Mesodermal cell (in vitro differentiated cells): ENCODE data around the gene P2RX6.

Experiments
- H3K27ac ChIP-seq: 2 replicates; pipeline ENCODE4 v1.7.0; 2013; ENCODE audit warnings: mild to moderate bottlenecking, low read depth, low read length, moderate library complexity; ENCODE audit not compliant: severe bottlenecking
- H3K36me3 ChIP-seq: 2 replicates; pipeline ENCODE4 v1.7.1; 2013; ENCODE audit warnings: mild to moderate bottlenecking, low read length, moderate library complexity; ENCODE audit not compliant: control insufficient read depth, insufficient read depth
- H3K4me1 ChIP-seq: one replicate; pipeline ENCODE4 v1.7.1; 2013; ENCODE audit warnings: mild to moderate bottlenecking, low read length; ENCODE audit not compliant: insufficient read depth, control insufficient read depth, poor library complexity, severe bottlenecking
- H3K4me3 ChIP-seq: 2 replicates; pipeline ENCODE4 v1.7.0; 2013; ENCODE audit warnings: low read length, control low read depth, mild to moderate bottlenecking; ENCODE audit not compliant: insufficient read depth, poor library complexity, severe bottlenecking; ENCODE audit errors: extremely low read depth
- H3K9me3 ChIP-seq: 2 replicates; pipeline ENCODE4 v1.7.1; 2013; ENCODE audit warnings: mild to moderate bottlenecking, low read length, moderate library complexity; ENCODE audit not compliant: control insufficient read depth
- WGBS, 2 experiments: methylation state at CpG; one replicate each; pipeline ENCODE4 v1.1.5; 2013; ENCODE audit warnings: missing lambda C conversion rate in 2 of 2; ENCODE audit not compliant: insufficient coverage in 2 of 2; 5-methylcytosine and 5-hydroxymethylcytosine counted together

Gene P2RX6

DNA sequence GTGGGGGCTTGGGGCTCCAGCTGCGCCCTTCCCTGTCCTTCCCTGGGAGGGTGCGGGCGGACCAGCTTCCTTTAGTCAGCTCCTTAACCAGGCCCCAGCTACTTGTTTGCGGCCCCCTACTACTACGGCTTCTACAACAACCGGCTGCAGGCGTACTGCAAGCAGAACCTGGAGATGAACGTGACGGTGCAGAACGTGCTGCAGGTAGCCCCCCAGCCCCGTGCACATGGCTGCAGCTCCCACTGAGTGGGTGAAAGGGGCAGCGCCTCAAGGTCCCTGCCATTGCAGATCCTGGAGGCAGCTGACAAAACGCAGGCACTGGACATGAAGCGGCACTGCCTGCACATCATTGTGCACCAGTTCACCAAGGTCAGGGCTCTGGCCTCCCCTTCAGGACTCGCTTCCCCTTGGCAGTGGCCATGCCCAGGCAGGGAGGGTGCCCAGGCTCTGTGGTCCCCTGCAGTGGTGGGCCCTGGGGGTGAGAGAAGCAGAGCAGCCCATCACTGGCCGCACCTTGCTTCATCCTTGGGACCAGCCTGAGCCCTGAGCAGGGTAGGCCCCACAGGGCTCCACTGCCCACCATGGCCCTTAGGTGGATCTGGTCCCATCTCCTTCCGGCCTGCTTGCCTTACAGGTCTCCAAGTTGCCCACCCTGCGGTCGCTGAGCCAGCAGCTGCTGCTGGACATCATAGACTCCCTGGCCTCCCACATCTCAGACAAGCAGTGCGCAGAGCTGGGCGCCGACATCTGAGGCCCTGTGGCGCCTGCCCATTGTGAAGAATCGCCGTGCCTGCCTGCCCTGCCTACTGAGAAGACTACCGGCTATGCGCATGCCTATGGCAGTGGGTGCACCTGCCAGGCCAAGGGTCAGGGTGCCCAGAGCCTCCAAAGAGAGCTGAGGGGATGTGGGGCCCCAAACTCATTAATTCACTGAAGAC lies 18.1 kb upstream of the P2RX6 start:
- H3K27ac ChIP-seq: no peak overlapping the region
- peaks cover 53% of the 10 kb centered on the region for H3K36me3 ChIP-seq
- H3K9me3 ChIP-seq: no peaks in the 10 kb centered on the region
- peaks cover 8% of the 10 kb centered on the region for H3K4me1 ChIP-seq
- no peak overlapping the region for H3K4me3 ChIP-seq
- WGBS, 2 experiments: 96 to 97% methylated on average over 25 to 27 of the region's 27 CpGs

DNA sequence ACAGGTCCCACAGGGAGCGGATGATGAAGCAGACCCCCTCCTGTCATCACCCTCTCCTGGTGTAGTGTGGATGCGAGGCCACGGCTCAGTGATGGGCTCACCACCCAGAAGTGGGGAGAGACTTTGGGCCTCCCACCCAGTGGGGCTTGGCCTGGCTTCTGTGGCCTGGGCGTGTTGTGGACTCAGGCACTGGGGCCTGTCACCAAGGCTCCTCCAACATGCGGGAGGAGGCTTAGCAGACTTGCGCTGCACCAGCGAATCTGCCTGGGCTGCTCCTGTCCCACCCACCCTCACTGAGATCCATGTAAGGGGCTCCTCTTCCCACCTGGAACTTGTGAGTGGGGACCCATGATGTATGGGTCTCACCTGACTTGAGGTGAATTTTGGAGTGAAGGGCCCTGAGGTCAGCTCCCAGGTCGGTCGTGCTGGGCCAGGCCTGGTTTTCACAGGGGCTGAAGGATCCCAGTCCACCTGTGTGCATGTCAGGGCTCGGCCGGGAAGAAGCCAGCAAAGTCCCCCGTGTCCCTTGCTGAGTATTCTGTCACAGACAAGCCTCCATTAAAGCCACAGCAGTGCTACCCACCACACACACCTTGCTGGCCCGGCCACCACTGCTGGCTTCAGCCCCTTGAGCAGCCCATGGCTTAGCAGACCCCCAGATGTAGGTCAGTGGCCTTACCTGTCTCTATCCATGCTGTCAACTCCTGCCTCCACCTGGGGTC lies 17.3 kb upstream of the P2RX6 start:
- WGBS, 2 experiments: 93 to 94% methylated on average over 10 to 13 of the region's 13 CpGs
- Histone ChIP-seq H3K36me3 (peaks cover 45% of the 10 kb centered on the region), H3K27ac (no peak overlapping the region), H3K9me3 (no peaks in the 10 kb centered on the region), H3K4me3 (no peak overlapping the region), H3K4me1 (peaks cover 8% of the 10 kb centered on the region)

DNA sequence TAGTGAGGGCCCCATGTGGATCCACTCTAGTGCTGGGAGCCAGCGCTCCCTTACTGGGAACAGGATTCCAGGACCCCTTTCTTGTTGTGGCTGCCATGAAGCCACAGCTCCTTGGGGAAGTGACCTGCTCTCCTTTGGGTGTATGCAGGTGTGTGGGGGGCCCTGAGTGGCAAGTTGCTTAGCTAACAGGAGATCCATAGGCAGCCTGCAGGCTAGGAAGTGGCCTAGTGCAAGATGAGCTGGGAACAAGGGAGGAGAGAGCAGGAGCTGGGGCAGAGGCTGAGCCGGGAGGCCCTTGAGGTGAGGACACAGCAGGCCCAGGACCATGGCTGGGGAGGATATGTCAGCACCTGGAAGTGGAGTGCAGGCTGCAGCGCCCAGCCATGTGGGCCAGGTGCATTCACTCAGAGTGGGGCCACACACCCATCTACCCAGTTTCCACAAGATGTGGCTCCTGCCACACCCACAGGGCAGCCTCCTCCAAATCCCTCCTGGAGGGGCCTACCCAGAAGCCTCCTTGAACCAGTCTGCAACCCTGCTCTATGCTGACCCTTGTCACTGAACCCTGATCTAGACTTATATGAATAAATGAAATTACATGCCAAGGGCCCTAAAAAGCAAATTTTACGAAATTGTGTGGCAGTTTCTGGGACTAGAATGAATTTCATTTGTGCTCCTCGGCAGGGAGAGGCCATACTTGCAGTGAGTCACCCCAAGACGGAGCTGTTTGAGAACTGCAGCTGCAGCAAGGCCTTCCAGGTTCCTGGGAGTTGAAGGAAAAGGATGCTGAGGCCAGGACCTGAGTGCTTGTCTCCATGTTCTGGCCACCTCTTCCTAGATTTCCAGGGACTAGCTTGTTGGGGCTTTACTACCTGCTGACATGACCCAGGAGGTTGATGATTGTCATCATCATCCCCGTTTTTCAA lies 16.3 kb upstream of the P2RX6 start:
- Histone ChIP-seq H3K4me1 (peaks cover 13% of the 10 kb centered on the region), H3K4me3 (no peak overlapping the region), H3K36me3 (peaks cover 41% of the 10 kb centered on the region), H3K27ac (no peak overlapping the region), H3K9me3 (no peaks in the 10 kb centered on the region)
- 76 to 79% methylated on average over 6 to 7 of the region's 7 CpGs for WGBS, 2 experiments

DNA sequence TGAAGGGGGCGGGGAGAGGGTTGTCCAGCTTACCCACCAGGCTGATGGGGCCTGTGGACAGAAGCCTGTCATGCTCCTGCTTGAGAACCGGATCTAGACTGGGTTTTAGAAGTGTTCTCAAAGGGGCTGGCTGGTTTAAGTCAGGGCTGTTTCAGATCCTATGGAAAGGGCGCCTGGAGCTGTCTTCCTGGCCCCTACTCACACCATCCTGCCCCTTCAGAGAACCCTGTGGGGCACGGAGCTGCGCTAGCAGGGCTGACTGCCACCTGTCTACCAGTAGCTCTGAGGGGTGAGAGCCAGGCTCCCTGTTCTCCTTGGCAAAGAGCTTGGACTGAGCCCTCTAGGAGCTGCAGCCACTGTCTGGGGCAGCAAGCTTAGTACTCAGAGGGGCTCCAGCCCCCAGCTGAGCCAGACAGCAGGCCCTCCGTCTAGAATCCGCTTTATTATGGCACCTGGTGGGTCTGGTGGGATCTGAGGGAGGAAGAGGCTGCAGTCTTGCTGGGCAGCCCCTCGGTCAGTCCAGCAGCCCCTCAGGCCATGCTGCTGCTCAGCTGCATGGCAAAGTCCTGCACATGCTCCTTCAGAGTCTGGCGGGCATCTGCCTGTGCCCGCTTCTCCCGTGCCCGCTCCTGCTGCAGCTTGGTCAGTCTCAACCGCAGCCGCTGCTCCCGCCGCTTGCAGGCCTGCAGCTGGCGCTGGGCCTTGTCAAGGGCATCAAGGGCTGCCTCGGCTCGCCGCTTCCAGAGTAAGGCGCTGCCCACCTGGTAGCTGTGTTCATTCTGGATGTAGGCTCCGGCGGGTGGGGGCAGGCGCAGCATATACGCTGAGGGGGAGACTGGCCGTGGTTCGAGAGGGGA lies 15.4 kb upstream of the P2RX6 start:
- 98% methylated on average over 23 to 24 of the region's 27 CpGs for WGBS, 2 experiments
- Histone ChIP-seq H3K4me3 (no peak overlapping the region), H3K36me3 (peaks cover 37% of the 10 kb centered on the region), H3K9me3 (no peaks in the 10 kb centered on the region), H3K4me1 (peaks cover 13% of the 10 kb centered on the region), H3K27ac (no peak overlapping the region)

DNA sequence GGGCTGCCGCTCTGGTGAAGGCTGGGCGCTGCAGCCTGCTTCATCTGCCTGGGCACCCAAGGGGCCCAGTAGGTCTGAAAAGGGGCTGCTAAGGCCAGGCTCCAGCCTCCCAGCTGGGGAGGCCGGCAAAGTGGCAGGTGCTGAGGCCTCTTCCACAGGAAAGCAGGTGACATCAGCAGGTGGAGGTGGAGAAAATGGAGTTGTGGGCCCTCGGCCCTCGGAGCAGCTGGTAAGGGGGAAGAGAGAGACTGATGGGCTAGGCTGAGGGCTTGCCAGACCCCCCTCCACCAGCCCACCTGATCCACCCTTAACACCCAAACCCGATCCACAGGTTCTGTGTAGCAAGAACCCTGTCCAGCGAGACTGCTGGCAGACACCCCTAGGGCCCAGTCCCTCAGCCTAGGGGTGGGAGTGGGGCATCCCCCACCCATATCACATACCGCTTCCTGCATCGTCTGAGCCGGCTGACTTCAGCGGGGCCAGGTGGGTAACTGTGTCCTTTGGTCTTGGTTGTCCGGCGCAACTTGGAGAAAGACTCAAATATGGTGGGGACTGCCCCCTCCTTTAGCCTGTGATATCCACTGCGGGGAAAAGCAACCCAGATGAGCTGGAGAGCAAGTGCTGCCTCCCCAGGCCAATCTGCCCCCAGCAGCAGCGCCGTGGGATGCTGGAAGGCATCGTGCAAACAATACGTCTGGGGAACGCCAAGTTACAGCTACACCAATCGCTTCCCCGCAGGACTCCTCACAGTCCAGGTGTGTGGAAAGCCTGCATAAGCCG lies 14.6 kb upstream of the P2RX6 start:
- H3K9me3 ChIP-seq: no peaks in the 10 kb centered on the region
- H3K36me3 ChIP-seq: peaks cover 37% of the 10 kb centered on the region
- H3K27ac ChIP-seq: no peak overlapping the region
- H3K4me3 ChIP-seq: peak overlapping the region; percentile 97
- H3K4me1 ChIP-seq: peaks cover 13% of the 10 kb centered on the region
- 82 to 88% methylated on average over 15 to 17 of the region's 22 CpGs for WGBS, 2 experiments

DNA sequence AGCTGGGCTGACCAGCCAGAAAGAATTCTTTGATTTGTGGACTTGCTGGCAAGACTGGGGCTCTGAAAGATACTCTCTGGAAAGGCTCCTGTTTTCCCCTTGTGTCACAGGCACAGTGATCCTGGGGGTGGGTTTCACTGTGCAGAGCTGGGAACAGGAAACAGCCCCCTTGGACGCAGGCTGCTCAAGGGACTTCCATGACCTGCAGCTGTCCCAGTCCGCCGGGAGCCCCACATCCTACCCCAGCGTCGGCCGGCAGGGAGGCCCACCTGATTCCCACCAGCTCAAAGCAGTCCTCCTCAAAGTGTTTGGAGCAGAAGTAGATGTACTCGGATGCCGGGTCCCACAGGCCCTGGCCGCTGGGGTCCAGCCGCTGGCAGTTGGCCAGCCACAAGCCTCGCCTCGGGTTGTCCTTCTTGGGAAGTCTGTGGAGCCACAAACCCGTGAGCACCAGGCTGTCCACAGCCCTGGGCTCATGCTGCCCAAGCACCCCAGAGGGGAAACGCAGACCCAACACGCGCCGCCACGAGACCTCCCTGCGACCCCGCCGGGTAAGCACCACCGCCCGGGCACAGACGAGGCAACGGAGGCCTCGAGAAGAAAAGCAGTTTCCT lies 13.9 kb upstream of the P2RX6 start:
- peaks cover 34% of the 10 kb centered on the region for H3K36me3 ChIP-seq
- 12 to 17% methylated on average over 20 to 26 of the region's 26 CpGs for WGBS, 2 experiments
- peaks cover 13% of the 10 kb centered on the region for H3K4me1 ChIP-seq
- H3K4me3 ChIP-seq: peak overlapping the region; percentile 97
- no peaks in the 10 kb centered on the region for H3K9me3 ChIP-seq
- peak overlapping the region; percentile 95 for H3K27ac ChIP-seq

DNA sequence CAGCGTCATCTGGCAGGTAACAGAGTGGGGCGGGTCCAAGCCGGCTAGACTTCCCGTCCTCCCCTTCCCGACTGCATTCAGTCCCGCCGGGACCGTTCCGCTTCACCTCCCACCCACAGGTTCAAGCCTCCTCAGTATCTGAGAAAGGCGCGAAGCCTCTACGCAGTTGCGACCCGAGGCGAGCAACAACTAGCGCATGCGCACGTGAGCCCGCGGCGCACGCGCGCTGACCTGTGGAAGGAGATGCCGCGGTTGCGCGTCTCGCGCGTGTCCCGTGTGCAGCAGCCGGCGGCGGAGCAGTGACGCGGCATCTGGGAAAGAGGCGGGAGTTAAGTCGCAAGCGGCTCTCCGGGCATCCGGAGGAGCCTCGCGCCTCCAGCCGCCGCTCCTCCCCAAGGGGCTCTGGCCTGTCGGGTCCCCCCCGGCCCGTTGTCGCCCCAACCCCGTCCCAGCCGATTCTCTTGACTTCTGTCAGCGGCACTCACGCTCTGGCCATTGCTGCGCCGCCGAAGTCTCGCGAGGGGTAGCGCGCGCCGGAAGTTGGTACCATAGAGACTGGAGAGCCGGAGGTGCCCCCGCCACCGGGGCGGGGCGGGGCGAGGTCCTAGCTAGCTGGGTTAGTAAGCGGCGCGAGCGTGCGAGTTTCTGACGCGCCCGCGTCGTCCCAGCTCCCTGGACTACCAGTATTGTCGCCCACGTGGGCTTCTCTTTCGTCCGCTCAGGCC lies 13.2 kb upstream of the P2RX6 start, which contains the start of gene THAP7:
Gene THAP7, minus strand, starts transcription at position 518 of the 725 bp plus-strand sequence. Its CDS starts 207 bp downstream, at position 311.
- peaks cover 29% of the 10 kb centered on the region for H3K36me3 ChIP-seq
- 0% methylated on average over 77 to 82 of the region's 83 CpGs for WGBS, 2 experiments
- peaks cover 13% of the 10 kb centered on the region for H3K4me1 ChIP-seq
- no peaks in the 10 kb centered on the region for H3K9me3 ChIP-seq
- H3K27ac ChIP-seq: peak within 1 kb of the TSS; percentile 95
- H3K4me3 ChIP-seq: peak within 1 kb of the TSS; percentile 97

DNA sequence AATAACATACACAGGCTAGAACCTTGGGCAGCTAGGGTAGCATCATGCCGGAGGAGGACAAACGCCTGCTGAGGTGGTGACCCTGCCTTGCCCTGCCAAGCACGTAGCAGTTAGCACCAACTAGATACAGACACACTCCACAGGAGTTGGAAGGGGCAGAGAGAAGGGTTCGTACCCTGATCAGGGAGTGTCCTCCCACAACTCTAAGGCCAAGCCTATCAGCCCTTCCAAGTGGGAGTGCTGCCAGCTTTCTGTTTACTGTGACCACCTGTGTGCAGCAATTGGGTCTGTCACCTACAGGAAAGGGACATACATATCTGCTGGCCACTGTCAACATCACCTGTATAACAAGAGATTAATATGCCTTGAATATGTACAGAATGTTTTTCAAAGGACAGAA lies 11.2 kb upstream of the P2RX6 start:
- 82 to 100% methylated on average over 1 to 2 of the region's 4 CpGs for WGBS, 2 experiments
- Histone ChIP-seq H3K4me1 (peaks cover 13% of the 10 kb centered on the region), H3K9me3 (no peaks in the 10 kb centered on the region), H3K4me3 (no peak overlapping the region), H3K27ac (no peak overlapping the region), H3K36me3 (peaks cover 13% of the 10 kb centered on the region)
